ENCODE data around the gene DOK1. TPM values are rescaled to one million over a fixed set of nuclear protein-coding genes. Genes with fewer than 3 reads are reported as not detected.

Gene DOK1
- total RNA-seq, 1 experiment from 2014 or later: 6.2 TPM

GRCh38 chr2:74581463-74581862 is 26.9 kb downstream of the DOK1 start:
- H3K27me3 ChIP-seq (ENCODE audit: control insufficient read depth, insufficient read depth, low read length): no peaks in the 10 kb centered on the region
- DNase-seq (ENCODE audit: low read depth, low spot score) (no peak), ATAC-seq (no peak)
- BruUV-seq (replicated peaks): no TSS peak
- H3K27ac ChIP-seq (ENCODE audit: low read length): no peak overlapping the region
- CTCF ChIA-PET: no interaction called here
- intact Hi-C loops (cut with micrococcal nuclease; ENCODE audit: unreplicated experiment): loop anchor here (10.0 kb wide), 1 partner anchor 77 kb away; the partner anchor contains the start of gene PCGF1
- no peaks in the 10 kb centered on the region for H3K36me3 ChIP-seq (ENCODE audit: control insufficient read depth, insufficient read depth, low read length)
- H3K9me3 ChIP-seq (ENCODE audit: control insufficient read depth, insufficient read depth, low read depth, low read length): no peaks in the 10 kb centered on the region
- H3K4me3 ChIP-seq (ENCODE audit: low read depth in 2 of 2, low read length in 2 of 2): no peak overlapping the region
- no peaks in the 10 kb centered on the region for H3K4me1 ChIP-seq (ENCODE audit: control insufficient read depth, insufficient read depth, low read length)
- TF ChIP-seq POLR2AphosphoS5 (IDR thresholded peaks at IDR 0.05; ENCODE audit: low read depth, low read length) (no peak), CTCF (IDR thresholded peaks at IDR 0.05) (no peak), SIN3A (IDR thresholded peaks at IDR 0.05; ENCODE audit: borderline replicate concordance, insufficient read depth, low read depth, low read length) (no peak), TCF7L2 (IDR thresholded peaks at IDR 0.05; ENCODE audit: low read depth, low read length) (no peak)
- TF ChIP-seq, protein P1, sequence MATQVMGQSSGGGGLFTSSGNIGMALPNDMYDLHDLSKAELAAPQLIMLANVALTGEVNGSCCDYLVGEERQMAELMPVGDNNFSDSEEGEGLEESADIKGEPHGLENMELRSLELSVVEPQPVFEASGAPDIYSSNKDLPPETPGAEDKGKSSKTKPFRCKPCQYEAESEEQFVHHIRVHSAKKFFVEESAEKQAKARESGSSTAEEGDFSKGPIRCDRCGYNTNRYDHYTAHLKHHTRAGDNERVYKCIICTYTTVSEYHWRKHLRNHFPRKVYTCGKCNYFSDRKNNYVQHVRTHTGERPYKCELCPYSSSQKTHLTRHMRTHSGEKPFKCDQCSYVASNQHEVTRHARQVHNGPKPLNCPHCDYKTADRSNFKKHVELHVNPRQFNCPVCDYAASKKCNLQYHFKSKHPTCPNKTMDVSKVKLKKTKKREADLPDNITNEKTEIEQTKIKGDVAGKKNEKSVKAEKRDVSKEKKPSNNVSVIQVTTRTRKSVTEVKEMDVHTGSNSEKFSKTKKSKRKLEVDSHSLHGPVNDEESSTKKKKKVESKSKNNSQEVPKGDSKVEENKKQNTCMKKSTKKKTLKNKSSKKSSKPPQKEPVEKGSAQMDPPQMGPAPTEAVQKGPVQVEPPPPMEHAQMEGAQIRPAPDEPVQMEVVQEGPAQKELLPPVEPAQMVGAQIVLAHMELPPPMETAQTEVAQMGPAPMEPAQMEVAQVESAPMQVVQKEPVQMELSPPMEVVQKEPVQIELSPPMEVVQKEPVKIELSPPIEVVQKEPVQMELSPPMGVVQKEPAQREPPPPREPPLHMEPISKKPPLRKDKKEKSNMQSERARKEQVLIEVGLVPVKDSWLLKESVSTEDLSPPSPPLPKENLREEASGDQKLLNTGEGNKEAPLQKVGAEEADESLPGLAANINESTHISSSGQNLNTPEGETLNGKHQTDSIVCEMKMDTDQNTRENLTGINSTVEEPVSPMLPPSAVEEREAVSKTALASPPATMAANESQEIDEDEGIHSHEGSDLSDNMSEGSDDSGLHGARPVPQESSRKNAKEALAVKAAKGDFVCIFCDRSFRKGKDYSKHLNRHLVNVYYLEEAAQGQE (IDR thresholded peaks at IDR 0.05; ENCODE audit: insufficient read depth in 1 of 2, low read depth in 2 of 2, low read length in 1 of 2): no peak
- in situ Hi-C loops (cut with HindIII; ENCODE audit: low pct_unique_long_range_greater_than_20kb, low sequenced_read_pairs): no loop called here
- POLR2A ChIA-PET: interaction anchor here (0.6 kb wide), 1 partner anchor 65 kb away, joined by 3 read pairs; no protein-coding TSS in a partner anchor

- no peak for DNase-seq (ENCODE audit: low read depth, low spot score)
- Histone ChIP-seq H3K4me1 (ENCODE audit: control insufficient read depth, insufficient read depth, low read length) (no peaks in the 10 kb centered on the region), H3K36me3 (ENCODE audit: control insufficient read depth, insufficient read depth, low read length) (no peaks in the 10 kb centered on the region), H3K27me3 (ENCODE audit: control insufficient read depth, insufficient read depth, low read length) (no peaks in the 10 kb centered on the region), H3K9me3 (ENCODE audit: control insufficient read depth, insufficient read depth, low read depth, low read length) (no peaks in the 10 kb centered on the region), H3K27ac (ENCODE audit: low read length) (no peak overlapping the region), H3K4me3 (ENCODE audit: low read depth in 2 of 2, low read length in 2 of 2) (no peak overlapping the region)
- intact Hi-C loops (cut with micrococcal nuclease; ENCODE audit: unreplicated experiment): loop anchor here (10.0 kb wide), 1 partner anchor 77 kb away; the partner anchor contains the start of gene PCGF1
- POLR2A ChIA-PET: no interaction called here
- BruUV-seq (replicated peaks): no TSS peak
- no peak for TF ChIP-seq TCF7L2 (IDR thresholded peaks at IDR 0.05; ENCODE audit: low read depth, low read length)
- TF ChIP-seq, protein P1 (IDR thresholded peaks at IDR 0.05; ENCODE audit: insufficient read depth in 1 of 2, low read depth in 2 of 2, low read length in 1 of 2): no peak
- no peak for TF ChIP-seq CTCF (IDR thresholded peaks at IDR 0.05)
- TF ChIP-seq POLR2AphosphoS5 (IDR thresholded peaks at IDR 0.05; ENCODE audit: low read depth, low read length): no peak
- TF ChIP-seq SIN3A (IDR thresholded peaks at IDR 0.05; ENCODE audit: borderline replicate concordance, insufficient read depth, low read depth, low read length): no peak
- no peak for ATAC-seq
- CTCF ChIA-PET: interaction anchor here (0.6 kb wide), 1 partner anchor 11 kb away, joined by 6 read pairs; no protein-coding TSS in a partner anchor
- in situ Hi-C loops (cut with HindIII; ENCODE audit: low pct_unique_long_range_greater_than_20kb, low sequenced_read_pairs): no loop called here
Measured at GRCh38 chr2:74582184-74582583, 27.7 kb downstream of the DOK1 start.

All from Panc1 (cell line).